ENCODE results near the gene HAP1. TPM values are rescaled to one million over a fixed set of nuclear protein-coding genes. Genes with fewer than 3 reads are reported as not detected.
A peak's percentile ranks its signal among the peaks of the same experiment; 100 is the strongest.
"Not testable (repeated sequence)": the region's sequence is repeated elsewhere in the genome, so short reads cannot be mapped to it uniquely, and the experiment has no call there.

Gene HAP1
- total and polyA plus RNA-seq, 9 donors, result 0.04 to 0.09 (median 0.05) TPM; not detected in 4

DNA sequence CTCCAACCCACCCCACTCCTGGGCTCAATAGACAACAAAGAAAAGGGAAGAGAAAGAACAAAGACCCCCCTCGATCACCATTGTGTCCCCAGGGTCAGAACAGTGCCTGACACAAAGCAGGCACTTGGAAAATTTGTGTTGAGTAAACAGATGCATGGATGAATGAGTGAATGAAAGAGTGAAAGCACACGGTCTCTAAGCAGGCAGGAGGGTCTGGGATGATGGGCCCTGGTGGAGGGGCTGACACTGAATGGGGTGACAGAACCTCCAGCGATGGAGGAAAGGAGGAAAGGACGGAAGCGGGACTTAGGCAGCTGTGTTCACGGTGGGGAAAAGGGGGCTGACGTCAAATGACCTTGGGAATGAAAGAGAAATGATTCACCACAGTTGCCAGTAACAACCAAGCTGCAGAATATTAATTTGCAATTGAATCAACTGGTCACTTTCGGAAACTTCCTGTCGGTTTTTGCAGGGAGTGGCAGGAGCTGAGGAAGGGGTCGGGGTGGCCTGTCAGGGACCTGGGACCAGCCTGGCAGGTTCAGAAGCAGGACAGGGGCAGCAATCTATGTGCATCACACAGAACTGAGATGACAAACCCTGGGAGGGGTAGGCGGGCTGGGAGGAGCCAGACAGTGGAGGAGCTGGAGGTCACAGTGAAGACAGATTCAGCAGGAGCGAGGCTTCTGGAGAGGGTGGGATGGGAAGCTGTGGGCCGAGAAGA, 29.0 kb downstream of the HAP1 start:
- WGBS (ENCODE audit: insufficient coverage), result 30% methylated on average over 10 of the region's 13 CpGs
- DNase-seq, result no peak

DNA sequence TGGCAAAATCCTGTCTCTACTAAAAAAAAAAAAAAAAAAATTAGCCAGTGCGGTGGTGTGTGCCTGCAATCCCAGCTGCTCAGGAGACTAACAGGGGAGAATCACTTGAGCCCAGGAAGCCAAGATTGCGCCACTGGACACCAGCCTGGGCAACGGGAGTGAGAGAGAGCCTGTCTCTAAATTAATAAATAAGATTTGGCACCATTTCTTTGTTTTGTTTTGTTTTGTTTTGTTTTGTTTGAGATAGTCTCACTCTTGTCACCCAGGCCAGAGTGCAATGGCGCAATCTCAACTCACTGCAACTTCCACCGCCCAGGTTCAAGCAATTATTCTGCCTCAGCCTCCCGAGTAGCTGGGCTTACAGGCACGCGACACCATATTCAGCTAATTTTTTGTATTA, 31.7 kb downstream of the HAP1 start:
- no CpG with 5 or more reads among the region's 8 CpGs for WGBS (ENCODE audit: insufficient coverage)
- Histone ChIP-seq H3K4me3 (ENCODE audit: low read length) (no peak overlapping the region), H3K9me3 (replicated peaks; ENCODE audit: control insufficient read depth, low read depth, low read length) (no peaks in the 10 kb centered on the region), H3K27ac (ENCODE audit: low read length) (no peak overlapping the region), H3K27me3 (ENCODE audit: control insufficient read depth, insufficient read depth, low read length) (no peaks in the 10 kb centered on the region), H3K36me3 (ENCODE audit: control insufficient read depth, insufficient read depth, low read length) (no peaks in the 10 kb centered on the region), H3K4me1 (ENCODE audit: control insufficient read depth, insufficient read depth, low read length) (no peaks in the 10 kb centered on the region)
- DNase-seq, result no peak

More for the DNA sequence above, 29.0 kb downstream of the HAP1 start:
- Histone ChIP-seq H3K27ac (ENCODE audit: low read length) (no peak overlapping the region), H3K4me3 (ENCODE audit: low read length) (no peak overlapping the region), H3K4me1 (ENCODE audit: control insufficient read depth, insufficient read depth, low read length) (no peaks in the 10 kb centered on the region), H3K36me3 (ENCODE audit: control insufficient read depth, insufficient read depth, low read length) (no peaks in the 10 kb centered on the region), H3K9me3 (replicated peaks; ENCODE audit: control insufficient read depth, low read depth, low read length) (no peaks in the 10 kb centered on the region), H3K27me3 (ENCODE audit: control insufficient read depth, insufficient read depth, low read length) (peaks cover under 1% of the 10 kb centered on the region)

DNA sequence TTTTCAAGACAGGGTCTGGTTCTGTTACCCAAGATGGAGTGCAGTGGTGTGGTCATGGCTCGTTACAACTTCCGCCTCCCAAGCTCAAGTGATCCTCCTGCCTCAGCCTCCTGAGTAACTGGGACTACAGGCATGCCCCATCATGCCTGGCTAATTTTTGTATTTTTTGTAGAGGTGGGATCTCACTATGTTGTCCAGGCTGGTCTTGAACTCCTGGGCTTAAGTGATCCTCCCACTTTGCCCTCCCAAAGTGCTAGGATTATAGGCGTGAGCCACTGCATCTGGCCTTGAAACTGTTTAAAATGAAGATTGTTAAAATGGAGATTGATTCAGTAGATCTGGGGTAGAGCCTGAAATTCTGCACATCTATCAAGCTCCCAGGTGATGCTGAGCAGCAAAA, 33.6 kb downstream of the HAP1 start:
- peaks cover 17% of the 10 kb centered on the region for H3K4me1 ChIP-seq (ENCODE audit: control insufficient read depth, insufficient read depth, low read length)
- H3K27me3 ChIP-seq (ENCODE audit: control insufficient read depth, insufficient read depth, low read length); H3K27ac ChIP-seq (ENCODE audit: low read length); H3K4me3 ChIP-seq (ENCODE audit: low read length); DNase-seq; H3K9me3 ChIP-seq (replicated peaks; ENCODE audit: control insufficient read depth, low read depth, low read length); H3K36me3 ChIP-seq (ENCODE audit: control insufficient read depth, insufficient read depth, low read length): not testable (repeated sequence)
- WGBS (ENCODE audit: insufficient coverage), result 60% methylated on average over 1 of the region's 3 CpGs

DNA sequence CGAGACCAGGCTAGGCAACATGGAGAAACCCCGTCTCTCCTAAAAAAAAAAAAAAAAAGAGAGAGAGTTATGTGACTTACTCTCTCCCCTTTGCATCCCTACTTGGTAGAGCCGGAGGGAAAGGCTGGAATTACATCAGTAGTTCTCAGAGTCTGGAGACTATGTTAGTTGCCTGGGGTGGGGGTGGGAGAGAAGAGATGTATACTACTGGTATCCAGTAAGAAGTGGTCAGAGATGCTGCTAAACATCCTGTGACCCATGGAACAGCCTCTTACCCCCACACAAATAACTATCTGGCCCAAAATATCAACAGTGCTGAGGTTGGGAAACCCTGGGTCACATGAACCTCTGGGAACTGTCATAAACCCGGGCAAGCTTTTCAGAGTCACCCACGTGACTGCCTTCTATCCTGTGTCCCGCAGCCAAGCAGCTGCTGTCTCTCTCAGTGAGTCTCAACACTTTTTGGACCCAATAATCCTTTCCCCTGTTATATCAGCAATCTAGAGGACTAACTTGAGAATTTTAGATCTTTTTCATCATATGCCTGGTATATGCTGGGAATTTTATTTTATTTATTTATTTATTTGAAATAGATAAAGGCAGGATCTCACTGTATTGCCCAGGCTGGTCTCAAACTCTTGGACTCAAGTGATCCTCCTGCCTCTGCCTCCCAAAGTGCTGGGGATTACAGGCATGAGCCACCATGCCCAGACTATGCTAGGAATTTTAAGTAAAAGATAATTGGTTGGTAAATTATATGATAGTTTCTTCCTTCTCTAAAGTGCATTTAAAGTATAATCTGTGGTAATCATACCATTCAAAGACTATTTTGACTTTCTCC, 37.1 kb downstream of the HAP1 start:
- H3K4me1 ChIP-seq (ENCODE audit: control insufficient read depth, insufficient read depth, low read length), result peaks cover 17% of the 10 kb centered on the region
- peak; percentile 93 for DNase-seq
- no peaks in the 10 kb centered on the region for H3K9me3 ChIP-seq (replicated peaks; ENCODE audit: control insufficient read depth, low read depth, low read length)
- H3K27ac ChIP-seq (ENCODE audit: low read length), result peak overlapping the region; percentile 67
- H3K27me3 ChIP-seq (ENCODE audit: control insufficient read depth, insufficient read depth, low read length), result no peaks in the 10 kb centered on the region
- H3K4me3 ChIP-seq (ENCODE audit: low read length), result no peak overlapping the region
- no CpG with 5 or more reads among the region's 6 CpGs for WGBS (ENCODE audit: insufficient coverage)
- peaks cover 21% of the 10 kb centered on the region for H3K36me3 ChIP-seq (ENCODE audit: control insufficient read depth, insufficient read depth, low read length)

DNA sequence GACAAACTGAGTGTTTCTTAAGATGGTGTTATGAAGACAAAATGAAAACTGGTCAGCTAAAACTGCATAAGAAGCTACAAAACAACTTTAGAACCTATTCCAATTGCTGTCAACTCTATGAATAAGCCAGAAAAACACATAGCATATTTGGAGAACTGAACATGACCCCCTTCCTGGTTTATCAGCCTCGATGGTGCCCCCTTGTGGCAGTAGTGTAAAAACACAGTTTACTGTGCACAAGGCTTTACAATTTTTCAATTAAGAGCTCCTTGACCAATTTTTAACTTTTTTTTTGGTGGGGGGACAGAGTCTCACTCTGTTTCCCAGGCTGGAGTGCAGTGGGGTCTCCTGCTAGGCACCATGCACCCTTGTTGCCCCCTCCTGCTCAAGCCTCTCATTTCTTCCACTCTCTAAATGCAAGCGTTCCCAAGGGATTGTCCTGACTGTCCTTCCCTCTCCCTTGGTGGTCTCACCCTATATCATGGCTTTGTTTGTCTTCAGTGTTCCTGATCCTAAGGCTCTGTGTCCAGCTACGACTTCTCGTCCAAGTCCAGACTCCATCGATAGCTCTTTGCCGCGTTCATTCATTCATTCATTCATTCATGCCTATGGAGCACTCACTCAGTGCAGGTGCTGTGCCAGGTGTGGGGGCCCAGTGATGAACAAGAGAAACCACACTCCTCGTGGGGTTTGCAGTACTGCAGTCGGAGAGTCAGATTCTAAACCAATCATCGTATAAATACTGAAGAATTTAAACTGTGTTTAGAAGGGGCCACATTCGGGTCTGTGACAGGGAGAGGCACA, 38.3 kb downstream of the HAP1 start:
- peak; percentile 90 for DNase-seq

DNA sequence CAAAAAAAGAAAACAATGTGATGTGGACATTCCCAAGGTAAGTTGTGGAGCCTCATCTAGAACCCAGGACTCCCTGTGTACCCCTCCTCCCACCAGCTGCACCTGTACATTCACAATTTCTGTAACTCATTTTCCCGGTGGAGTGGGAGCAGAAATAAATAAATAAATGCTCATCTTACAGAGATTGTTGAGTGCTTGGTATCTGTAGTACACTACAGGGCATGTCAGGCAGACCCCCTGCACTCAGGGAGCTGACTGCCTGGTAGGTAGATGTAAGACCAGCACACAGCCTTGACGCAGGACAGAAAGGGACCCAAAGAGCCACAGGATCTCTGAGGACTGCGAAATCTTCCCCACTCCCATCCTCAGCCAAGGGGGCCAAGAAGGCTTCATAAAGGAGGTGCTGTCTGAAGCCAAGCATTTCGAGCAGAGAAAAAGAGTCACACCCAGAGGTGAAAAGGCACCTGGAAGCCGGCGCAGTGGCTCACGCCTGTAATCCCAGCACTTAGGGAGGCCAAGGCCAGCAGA, 39.2 kb downstream of the HAP1 start:
- H3K4me1 ChIP-seq (ENCODE audit: control insufficient read depth, insufficient read depth, low read length), result peaks cover 20% of the 10 kb centered on the region
- no peaks in the 10 kb centered on the region for H3K27me3 ChIP-seq (ENCODE audit: control insufficient read depth, insufficient read depth, low read length)
- peaks cover 42% of the 10 kb centered on the region for H3K36me3 ChIP-seq (ENCODE audit: control insufficient read depth, insufficient read depth, low read length)
- H3K9me3 ChIP-seq (replicated peaks; ENCODE audit: control insufficient read depth, low read depth, low read length), result no peaks in the 10 kb centered on the region
- WGBS (ENCODE audit: insufficient coverage), result 83% methylated on average over 2 of the region's 7 CpGs
- no peak for DNase-seq
- no peak overlapping the region for H3K27ac ChIP-seq (ENCODE audit: low read length)
- no peak overlapping the region for H3K4me3 ChIP-seq (ENCODE audit: low read length)

More for the DNA sequence above, 38.3 kb downstream of the HAP1 start:
- Histone ChIP-seq H3K9me3 (replicated peaks; ENCODE audit: control insufficient read depth, low read depth, low read length) (no peaks in the 10 kb centered on the region), H3K27ac (ENCODE audit: low read length) (no peak overlapping the region), H3K4me3 (ENCODE audit: low read length) (no peak overlapping the region), H3K36me3 (ENCODE audit: control insufficient read depth, insufficient read depth, low read length) (peaks cover 33% of the 10 kb centered on the region), H3K4me1 (ENCODE audit: control insufficient read depth, insufficient read depth, low read length) (peaks cover 17% of the 10 kb centered on the region), H3K27me3 (ENCODE audit: control insufficient read depth, insufficient read depth, low read length) (no peaks in the 10 kb centered on the region)
- WGBS (ENCODE audit: insufficient coverage), result 52% methylated on average over 5 of the region's 11 CpGs

DNA sequence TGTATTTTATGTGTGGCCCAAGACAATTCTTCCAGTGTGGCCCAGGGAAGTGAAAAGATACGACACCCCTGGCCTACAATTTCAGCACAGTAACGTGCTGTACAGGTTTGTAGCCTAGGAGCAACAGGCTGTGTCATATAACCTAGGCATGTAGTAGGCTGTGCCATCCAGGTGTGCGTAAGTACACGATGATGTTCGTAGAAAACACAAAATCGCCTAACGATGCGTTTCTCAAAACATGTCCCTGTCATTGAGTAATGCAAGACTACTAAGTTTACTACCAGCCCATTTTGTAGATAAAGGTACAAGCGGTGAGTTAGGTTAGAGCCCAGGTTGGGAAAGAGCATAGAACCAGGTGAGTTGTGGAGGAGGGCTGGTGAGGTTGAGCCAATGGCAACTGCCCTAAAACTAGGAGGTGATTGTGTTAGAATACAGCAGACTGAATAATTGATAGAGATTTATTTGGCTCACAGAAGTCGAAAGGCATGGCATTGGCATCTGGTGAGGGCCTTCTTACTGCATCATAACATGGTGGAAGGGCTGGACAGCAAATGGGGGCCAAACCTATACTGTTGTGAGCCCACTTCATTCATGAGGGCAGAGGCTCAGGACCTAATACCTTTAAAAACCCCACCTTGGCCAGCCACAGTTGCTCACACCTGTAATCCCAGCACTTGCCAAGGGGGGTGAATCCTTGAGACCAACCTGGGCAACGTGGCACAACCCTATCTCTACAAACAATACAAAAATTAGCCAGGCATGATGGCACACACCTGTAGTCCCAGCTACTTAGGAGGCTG, 41.5 kb downstream of the HAP1 start:
- DNase-seq, result no peak
- peaks cover 26% of the 10 kb centered on the region for H3K4me1 ChIP-seq (ENCODE audit: control insufficient read depth, insufficient read depth, low read length)
- H3K9me3 ChIP-seq (replicated peaks; ENCODE audit: control insufficient read depth, low read depth, low read length), result no peaks in the 10 kb centered on the region
- no peak overlapping the region for H3K27ac ChIP-seq (ENCODE audit: low read length)
- peaks cover 50% of the 10 kb centered on the region for H3K36me3 ChIP-seq (ENCODE audit: control insufficient read depth, insufficient read depth, low read length)
- WGBS (ENCODE audit: insufficient coverage), result 95% methylated on average over 7 of the region's 11 CpGs
- no peak overlapping the region for H3K4me3 ChIP-seq (ENCODE audit: low read length)
- H3K27me3 ChIP-seq (ENCODE audit: control insufficient read depth, insufficient read depth, low read length), result no peaks in the 10 kb centered on the region

DNA sequence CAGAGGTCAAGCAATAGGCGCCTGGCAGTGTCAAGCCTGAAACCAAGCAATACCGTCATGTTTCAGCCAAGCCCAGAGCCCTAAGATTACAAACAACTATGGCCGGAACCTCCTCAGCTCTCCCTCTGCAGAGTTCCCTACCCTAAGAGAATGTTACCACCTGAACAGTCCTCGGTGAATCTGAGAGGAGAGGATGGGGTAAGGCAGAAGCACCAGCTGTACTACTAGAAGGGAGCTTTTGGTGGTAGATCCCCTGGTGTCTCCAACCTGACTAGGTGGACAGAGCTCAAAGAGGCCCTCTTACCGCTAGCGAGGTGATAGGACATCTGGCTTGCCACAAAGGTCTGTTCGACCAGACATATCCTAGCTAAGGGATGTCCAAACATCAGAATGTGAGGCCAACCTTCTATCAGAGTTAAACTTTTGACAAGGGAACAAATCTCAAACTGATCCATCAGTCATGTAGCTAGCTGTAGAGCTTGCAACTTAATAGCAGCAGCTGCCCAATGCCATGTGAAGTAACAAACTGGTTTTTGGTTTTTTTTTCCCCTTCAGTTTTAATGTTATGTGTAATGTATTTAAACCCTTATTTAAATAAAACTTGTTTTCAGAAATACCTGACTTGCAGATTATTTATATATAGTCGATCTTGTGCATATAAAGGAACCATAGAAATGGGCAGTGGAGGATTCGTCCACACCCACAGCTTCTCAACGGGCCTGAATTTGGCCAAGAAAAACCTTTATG, 43.2 kb downstream of the HAP1 start:
- no peaks in the 10 kb centered on the region for H3K27me3 ChIP-seq (ENCODE audit: control insufficient read depth, insufficient read depth, low read length)
- H3K4me3 ChIP-seq (ENCODE audit: low read length), result no peak overlapping the region
- 93% methylated on average over 5 of the region's 10 CpGs for WGBS (ENCODE audit: insufficient coverage)
- H3K27ac ChIP-seq (ENCODE audit: low read length), result peak overlapping the region; percentile 21
- H3K36me3 ChIP-seq (ENCODE audit: control insufficient read depth, insufficient read depth, low read length), result peaks cover 50% of the 10 kb centered on the region
- peaks cover 16% of the 10 kb centered on the region for H3K4me1 ChIP-seq (ENCODE audit: control insufficient read depth, insufficient read depth, low read length)
- no peak for DNase-seq
- no peaks in the 10 kb centered on the region for H3K9me3 ChIP-seq (replicated peaks; ENCODE audit: control insufficient read depth, low read depth, low read length)

DNA sequence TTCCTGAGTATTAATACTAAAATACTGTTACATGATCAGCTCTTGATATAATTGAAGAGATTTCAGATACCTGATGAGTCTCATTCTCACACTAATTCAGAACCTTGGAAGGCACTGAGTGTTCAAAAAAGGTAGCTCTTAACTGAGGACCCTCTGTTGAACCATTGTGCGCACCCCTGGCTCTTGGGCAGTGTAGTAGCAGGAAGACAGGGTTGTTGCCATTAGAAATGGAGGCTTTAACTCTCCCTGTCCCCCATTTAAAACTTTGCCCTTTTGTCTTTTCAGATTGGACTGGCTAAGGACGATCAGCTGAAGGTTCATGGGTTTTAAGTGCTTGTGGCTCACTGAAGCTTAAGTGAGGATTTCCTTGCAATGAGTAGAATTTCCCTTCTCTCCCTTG, 43.9 kb downstream of the HAP1 start:
- no peak for DNase-seq
- Histone ChIP-seq H3K9me3 (replicated peaks; ENCODE audit: control insufficient read depth, low read depth, low read length) (no peaks in the 10 kb centered on the region), H3K4me1 (ENCODE audit: control insufficient read depth, insufficient read depth, low read length) (peaks cover 12% of the 10 kb centered on the region), H3K27ac (ENCODE audit: low read length) (peak overlapping the region; percentile 99), H3K4me3 (ENCODE audit: low read length) (no peak overlapping the region), H3K36me3 (ENCODE audit: control insufficient read depth, insufficient read depth, low read length) (peaks cover 50% of the 10 kb centered on the region), H3K27me3 (ENCODE audit: control insufficient read depth, insufficient read depth, low read length) (no peaks in the 10 kb centered on the region)
- WGBS (ENCODE audit: insufficient coverage), result no CpG with 5 or more reads among the region's 2 CpGs
